ENCODE measurements around the gene FBXO24. TPM values are rescaled to one million over a fixed set of nuclear protein-coding genes. Genes with fewer than 3 reads are reported as not detected.
A peak's percentile ranks its signal among the peaks of the same experiment; 100 is the strongest.

Gene FBXO24
- total and polyA plus RNA-seq, 9 of the 15 experiments (the other 6 are each of a cell fraction or from before 2014, with no cell fraction given): 0.17 to 0.95 (median 0.50) TPM

DNA sequence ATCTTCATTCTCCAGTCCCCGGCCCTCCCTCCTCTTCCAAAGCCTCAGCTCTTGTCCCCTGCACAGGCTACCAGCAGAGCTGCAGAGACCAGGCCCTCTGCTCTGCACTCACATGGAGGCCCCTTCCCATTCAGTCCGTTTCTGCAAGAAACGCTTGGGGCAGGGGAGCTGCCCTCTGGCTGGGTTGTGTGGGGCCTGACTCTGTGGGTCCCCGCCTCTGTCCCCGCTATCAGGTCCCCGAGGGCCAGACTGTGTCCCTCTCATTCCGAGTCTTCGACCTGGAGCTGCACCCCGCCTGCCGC is 17.5 kb downstream of the FBXO24 start (continued):
- TF ChIP-seq, protein P1, sequence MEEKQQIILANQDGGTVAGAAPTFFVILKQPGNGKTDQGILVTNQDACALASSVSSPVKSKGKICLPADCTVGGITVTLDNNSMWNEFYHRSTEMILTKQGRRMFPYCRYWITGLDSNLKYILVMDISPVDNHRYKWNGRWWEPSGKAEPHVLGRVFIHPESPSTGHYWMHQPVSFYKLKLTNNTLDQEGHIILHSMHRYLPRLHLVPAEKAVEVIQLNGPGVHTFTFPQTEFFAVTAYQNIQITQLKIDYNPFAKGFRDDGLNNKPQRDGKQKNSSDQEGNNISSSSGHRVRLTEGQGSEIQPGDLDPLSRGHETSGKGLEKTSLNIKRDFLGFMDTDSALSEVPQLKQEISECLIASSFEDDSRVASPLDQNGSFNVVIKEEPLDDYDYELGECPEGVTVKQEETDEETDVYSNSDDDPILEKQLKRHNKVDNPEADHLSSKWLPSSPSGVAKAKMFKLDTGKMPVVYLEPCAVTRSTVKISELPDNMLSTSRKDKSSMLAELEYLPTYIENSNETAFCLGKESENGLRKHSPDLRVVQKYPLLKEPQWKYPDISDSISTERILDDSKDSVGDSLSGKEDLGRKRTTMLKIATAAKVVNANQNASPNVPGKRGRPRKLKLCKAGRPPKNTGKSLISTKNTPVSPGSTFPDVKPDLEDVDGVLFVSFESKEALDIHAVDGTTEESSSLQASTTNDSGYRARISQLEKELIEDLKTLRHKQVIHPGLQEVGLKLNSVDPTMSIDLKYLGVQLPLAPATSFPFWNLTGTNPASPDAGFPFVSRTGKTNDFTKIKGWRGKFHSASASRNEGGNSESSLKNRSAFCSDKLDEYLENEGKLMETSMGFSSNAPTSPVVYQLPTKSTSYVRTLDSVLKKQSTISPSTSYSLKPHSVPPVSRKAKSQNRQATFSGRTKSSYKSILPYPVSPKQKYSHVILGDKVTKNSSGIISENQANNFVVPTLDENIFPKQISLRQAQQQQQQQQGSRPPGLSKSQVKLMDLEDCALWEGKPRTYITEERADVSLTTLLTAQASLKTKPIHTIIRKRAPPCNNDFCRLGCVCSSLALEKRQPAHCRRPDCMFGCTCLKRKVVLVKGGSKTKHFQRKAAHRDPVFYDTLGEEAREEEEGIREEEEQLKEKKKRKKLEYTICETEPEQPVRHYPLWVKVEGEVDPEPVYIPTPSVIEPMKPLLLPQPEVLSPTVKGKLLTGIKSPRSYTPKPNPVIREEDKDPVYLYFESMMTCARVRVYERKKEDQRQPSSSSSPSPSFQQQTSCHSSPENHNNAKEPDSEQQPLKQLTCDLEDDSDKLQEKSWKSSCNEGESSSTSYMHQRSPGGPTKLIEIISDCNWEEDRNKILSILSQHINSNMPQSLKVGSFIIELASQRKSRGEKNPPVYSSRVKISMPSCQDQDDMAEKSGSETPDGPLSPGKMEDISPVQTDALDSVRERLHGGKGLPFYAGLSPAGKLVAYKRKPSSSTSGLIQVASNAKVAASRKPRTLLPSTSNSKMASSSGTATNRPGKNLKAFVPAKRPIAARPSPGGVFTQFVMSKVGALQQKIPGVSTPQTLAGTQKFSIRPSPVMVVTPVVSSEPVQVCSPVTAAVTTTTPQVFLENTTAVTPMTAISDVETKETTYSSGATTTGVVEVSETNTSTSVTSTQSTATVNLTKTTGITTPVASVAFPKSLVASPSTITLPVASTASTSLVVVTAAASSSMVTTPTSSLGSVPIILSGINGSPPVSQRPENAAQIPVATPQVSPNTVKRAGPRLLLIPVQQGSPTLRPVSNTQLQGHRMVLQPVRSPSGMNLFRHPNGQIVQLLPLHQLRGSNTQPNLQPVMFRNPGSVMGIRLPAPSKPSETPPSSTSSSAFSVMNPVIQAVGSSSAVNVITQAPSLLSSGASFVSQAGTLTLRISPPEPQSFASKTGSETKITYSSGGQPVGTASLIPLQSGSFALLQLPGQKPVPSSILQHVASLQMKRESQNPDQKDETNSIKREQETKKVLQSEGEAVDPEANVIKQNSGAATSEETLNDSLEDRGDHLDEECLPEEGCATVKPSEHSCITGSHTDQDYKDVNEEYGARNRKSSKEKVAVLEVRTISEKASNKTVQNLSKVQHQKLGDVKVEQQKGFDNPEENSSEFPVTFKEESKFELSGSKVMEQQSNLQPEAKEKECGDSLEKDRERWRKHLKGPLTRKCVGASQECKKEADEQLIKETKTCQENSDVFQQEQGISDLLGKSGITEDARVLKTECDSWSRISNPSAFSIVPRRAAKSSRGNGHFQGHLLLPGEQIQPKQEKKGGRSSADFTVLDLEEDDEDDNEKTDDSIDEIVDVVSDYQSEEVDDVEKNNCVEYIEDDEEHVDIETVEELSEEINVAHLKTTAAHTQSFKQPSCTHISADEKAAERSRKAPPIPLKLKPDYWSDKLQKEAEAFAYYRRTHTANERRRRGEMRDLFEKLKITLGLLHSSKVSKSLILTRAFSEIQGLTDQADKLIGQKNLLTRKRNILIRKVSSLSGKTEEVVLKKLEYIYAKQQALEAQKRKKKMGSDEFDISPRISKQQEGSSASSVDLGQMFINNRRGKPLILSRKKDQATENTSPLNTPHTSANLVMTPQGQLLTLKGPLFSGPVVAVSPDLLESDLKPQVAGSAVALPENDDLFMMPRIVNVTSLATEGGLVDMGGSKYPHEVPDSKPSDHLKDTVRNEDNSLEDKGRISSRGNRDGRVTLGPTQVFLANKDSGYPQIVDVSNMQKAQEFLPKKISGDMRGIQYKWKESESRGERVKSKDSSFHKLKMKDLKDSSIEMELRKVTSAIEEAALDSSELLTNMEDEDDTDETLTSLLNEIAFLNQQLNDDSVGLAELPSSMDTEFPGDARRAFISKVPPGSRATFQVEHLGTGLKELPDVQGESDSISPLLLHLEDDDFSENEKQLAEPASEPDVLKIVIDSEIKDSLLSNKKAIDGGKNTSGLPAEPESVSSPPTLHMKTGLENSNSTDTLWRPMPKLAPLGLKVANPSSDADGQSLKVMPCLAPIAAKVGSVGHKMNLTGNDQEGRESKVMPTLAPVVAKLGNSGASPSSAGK (IDR thresholded peaks at IDR 0.05): peak; percentile 89
- TF ChIP-seq HEY1 (CRISPR knock-in tag; IDR thresholded peaks at IDR 0.05; ENCODE audit: borderline replicate concordance): no peak
- TF ChIP-seq, protein P2, sequence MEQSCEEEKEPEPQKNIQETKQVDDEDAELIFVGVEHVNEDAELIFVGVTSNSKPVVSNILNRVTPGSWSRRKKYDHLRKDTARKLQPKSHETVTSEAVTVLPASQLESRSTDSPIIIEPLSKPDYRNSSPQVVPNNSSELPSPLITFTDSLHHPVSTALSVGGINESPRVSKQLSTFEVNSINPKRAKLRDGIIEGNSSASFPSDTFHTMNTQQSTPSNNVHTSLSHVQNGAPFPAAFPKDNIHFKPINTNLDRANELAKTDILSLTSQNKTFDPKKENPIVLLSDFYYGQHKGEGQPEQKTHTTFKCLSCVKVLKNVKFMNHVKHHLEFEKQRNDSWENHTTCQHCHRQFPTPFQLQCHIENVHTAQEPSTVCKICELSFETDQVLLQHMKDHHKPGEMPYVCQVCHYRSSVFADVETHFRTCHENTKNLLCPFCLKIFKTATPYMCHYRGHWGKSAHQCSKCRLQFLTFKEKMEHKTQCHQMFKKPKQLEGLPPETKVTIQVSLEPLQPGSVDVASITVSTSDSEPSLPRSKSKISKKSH (CRISPR knock-in tag; IDR thresholded peaks at IDR 0.05): no peak
- TF ChIP-seq PPARD (CRISPR knock-in tag; IDR thresholded peaks at IDR 0.05): no peak
- TF ChIP-seq L3MBTL2 (IDR thresholded peaks at IDR 0.05): peak; percentile 89
- peak; percentile 24 for TF ChIP-seq SAP30 (IDR thresholded peaks at IDR 0.05; ENCODE audit: borderline replicate concordance, insufficient read depth, low read depth, low read length, poor library complexity, severe bottlenecking)
- TF ChIP-seq YY1 (IDR thresholded peaks at IDR 0.05; ENCODE audit: borderline replicate concordance in 1 of 3, control insufficient read depth in 1 of 3, extremely low read depth in 1 of 3, insufficient read depth in 3 of 3, insufficient read length in 1 of 3, insufficient replicate concordance in 2 of 3, low read depth in 1 of 3, low read length in 2 of 3): peak in 1 of 3 experiments; percentile 2
- no peak for TF ChIP-seq KAT2B (IDR thresholded peaks at IDR 0.05; ENCODE audit: low read depth, low read length)
- 0 out of 2 replicates have a peak, but pooled peaks have one; percentile 45 for TF ChIP-seq ZFX (CRISPR knock-in tag; IDR thresholded peaks at IDR 0.05)
- 0 out of 2 replicates have a peak, but pooled peaks have one; percentile 31 for TF ChIP-seq CAMTA2 (CRISPR knock-in tag; conservative IDR thresholded peaks at IDR 0.05)
- no peak for TF ChIP-seq CBX8 (IDR thresholded peaks at IDR 0.05; ENCODE audit: borderline replicate concordance, extremely low read depth, low read depth, low read length, poor library complexity, severe bottlenecking)
- TF ChIP-seq ZNF511 (CRISPR knock-in tag; IDR thresholded peaks at IDR 0.05): 0 out of 2 replicates have a peak, but pooled peaks have one; percentile 38
- TF ChIP-seq XRCC5 (IDR thresholded peaks at IDR 0.05; ENCODE audit: low read depth, low read length): 0 out of 2 replicates have a peak, but pooled peaks have one; percentile 39
